Fibroblast of peridontal ligament (primary cell): Measurements from ENCODE around the gene DKKL1.

Experiments
- DNase-seq: peaks from one replicate; pipeline ENCODE4 v3.0.0-alpha.2; 2010; ENCODE audit errors: extremely low read depth

DKKL1 gene

DNA sequence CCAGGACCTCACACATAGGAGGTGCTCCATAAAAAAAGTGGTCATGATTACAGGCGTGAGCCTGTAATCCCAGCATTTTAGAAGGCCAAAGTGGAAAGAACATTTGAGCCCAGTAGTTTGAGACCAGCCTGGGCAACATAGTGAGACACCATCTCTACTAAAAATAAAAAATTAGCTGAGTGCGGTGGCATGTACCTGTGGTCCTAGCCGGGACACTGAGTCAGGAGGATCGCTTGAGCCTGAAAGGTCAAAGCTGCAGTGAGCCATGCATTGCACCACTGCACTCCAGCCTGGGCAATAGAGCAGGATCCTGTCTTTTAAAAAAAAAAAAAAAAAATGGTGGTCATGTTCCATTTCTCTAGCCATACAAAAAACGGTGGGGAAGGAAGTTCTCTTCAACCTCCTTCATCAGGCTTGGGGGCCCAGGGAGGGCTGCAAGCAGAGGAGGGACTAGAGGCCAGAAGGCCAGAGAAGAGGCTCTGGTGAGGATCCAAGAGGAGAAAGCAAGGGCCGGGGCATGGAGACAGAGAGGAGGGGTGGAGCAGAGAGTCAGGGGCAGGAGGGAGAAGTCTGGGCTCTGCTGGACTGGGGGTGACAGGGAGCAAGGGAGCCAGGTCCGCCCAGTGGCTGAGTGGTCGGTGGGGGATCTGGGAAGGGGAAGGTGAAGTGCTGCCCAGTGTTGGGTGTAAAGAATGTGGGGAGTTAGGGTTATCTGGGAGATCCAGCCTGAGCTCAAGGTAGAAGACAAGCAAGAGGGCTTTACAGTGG lies 33.2 kb downstream of the DKKL1 start:
- DNase-seq = no peak

DNA sequence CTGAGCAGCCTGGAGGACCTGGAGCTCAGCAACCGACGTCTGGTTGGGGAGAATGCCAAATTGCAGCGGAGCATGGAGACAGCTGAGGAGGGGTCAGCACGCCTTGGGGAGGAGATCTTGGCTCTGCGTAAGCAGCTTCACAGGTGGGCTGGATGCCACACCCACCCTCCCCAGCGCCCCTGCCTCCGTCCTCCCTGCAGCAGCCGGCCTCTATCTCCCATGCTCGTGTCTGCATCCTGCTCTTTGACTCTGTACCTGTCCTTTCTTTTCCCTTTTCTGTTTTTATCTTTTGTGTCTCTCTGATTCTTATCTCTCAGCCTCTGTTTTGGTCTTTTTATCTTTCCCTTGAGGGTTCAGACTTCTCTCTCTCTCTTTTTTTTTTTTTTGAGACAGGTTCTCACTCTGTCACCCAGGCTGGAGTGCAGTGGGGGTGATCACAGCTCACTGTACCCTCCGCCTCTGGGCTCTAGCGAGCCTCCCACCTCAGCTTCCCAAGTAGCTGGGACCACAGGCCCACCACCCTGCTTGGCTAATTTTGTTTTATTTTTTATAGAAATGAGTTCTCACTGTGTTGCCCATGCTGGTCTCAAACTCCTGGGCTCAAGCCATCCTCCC lies 34.4 kb downstream of the DKKL1 start:
- DNase-seq = no peak

GRCh38 chr19:49398931-49399330 lies 35.3 kb downstream of the DKKL1 start:
- no peak for DNase-seq

GRCh38 chr19:49400029-49400428 lies 36.4 kb downstream of the DKKL1 start:
- no peak for DNase-seq

DNA sequence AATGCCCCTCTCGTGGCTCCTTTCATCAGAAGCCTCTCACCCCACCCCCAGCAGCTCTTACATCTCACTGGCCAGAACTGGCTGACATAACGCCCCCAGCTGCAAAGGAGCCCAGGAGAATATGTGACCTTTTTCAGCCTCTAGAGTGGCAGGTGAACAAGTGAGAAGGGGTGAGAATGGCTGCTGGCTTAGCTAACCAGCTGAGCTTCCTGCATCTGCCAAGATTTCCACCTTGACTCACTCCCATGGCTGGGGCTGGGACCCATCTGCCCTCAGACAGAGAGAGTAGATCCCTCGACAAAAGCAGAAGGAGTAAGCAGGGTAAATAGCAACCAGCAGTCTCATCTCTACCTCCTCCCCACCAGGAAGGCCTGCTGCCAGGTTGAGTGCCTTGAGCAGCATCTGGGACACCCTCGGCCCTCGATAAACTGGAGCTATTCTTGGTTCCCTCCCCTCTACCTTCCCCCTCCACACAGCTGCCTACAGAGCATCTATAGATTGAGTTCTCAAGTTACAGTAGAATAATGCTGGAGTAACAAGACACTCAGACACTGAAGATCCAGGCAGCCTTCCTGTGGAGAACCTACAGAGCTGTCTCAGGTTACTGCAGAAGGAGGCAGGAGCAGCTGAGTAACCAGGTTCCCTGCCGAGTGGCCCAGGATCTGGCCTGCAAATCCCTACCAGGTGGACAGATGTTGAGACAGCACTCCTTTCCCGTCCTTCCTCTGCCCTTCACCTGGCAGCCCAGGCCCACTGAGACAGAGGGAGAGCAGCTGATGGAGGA lies 39.9 kb downstream of the DKKL1 start:
- no peak for DNase-seq

DNA sequence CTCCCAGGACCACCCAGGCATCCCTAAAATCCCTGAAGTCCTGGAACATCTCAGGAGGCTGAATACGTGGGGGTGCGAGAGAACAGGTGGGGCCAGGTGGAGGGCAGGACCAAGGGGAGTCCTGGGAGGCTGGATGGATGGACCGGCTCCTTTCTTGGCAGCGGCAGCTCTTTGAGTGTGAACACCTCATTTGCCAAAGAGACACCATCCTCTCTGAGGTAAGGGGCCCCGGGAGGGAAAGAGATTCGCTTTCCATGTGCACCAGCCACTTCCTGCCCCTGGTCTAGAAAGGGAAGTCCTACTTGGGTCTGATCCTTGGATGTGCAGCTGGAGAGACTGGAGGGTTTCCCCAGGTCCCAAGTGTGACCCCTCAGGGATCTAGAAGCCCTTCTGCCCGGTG lies 43.4 kb downstream of the DKKL1 start:
- DNase-seq = no peak

DNA sequence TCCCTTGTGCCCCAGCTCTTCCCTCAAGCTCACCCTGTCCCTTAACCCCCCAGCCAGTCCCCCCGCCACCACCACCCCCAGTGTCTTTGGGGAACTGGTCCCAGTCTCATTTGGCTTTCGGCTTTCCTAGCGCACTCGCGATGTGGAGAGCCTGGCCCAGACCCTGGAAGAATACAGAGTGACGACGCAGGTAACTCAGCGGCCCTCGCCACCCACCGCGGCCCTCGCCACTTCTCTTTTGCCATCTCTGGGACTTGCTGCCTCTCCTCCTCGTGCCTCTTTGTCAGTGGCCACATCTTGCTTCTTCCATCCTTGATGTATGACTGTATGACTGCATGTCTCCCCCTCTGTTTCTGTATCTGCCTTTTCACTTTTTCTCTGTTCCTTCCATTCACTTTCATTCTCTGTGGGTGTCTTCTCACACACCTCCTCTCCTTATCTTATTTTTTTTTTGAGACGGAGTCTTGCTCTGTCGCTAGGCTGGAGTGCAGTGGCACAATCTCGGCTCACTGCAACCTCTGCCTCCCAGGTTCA lies 43.9 kb downstream of the DKKL1 start:
- no peak for DNase-seq

- DNase-seq = no peak
These were observed 45.3 kb downstream of the DKKL1 start for GRCh38 chr19:49408816-49409440.

DNA sequence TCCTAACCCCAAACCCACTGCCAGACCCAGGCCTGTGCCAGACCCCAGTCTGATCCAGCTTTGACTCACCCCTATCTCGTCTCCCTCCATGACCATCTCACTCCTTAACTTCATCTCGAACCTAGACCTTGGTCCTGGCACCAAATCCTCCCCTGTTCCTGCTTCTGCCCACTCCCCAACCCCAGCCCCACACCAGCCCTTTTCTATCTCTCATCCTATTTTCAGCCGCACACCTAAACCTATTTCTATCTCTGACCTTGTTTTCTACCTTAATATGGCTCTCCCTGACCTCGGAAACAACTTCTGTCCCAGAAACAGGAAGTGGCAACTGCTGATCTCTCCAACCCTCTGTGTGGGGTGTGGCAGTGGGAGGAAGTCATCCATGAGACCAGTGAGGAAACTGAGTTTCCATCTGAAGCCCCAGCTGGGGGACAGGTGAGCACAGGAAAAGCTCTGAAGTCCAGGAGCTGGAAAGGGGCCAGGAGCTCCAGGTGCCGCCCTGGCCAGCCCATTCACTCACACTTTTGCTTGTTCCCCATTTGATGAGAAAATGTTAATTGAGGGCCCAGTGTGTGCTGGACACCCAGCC lies 45.9 kb downstream of the DKKL1 start:
- no peak for DNase-seq

GRCh38 chr19:49411681-49412326 lies 48.1 kb downstream of the DKKL1 start:
- DNase-seq = no peak

- peak; percentile 41 for DNase-seq
These were observed 49.7 kb downstream of the DKKL1 start for GRCh38 chr19:49413348-49413747.

- no peak for DNase-seq
These were observed 50.6 kb downstream of the DKKL1 start for GRCh38 chr19:49414256-49414655.

DNA sequence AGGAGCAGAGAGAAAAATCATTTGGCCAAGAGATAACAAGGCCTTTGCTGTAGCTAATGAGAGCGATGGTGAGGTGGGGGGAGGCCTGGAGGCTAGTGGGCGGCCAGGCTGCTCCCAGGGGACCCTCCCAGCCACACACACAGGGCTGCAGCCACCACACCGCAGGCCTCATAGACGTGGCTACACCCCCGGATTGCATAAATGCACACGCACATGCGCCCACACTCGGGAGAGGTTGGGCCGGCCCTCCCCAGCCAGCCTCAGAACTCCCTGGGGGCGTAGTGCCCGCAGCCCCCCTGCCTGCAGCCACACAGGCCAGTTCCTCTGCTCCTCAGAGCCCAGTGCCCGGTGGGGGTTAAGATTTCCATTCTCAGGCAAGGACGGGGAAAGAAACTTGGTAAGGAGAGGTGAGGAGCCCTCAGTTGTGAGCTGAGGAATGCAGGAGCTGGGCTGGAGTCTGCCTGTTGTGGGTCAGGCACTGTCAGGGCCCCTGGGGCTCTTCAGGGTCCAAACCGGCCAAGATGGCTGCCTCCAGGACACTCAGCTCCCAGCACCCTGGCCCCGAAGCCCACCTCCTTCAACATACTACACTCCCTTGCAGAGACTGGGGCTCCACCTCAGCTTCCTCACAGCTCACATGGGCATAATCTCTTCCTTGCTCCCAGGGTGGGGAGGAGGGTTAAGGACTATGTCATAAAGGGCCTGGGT lies 51.6 kb downstream of the DKKL1 start:
- peak; percentile 63 for DNase-seq

GRCh38 chr19:49415810-49416200 lies 52.1 kb downstream of the DKKL1 start:
- DNase-seq = no peak

DNA sequence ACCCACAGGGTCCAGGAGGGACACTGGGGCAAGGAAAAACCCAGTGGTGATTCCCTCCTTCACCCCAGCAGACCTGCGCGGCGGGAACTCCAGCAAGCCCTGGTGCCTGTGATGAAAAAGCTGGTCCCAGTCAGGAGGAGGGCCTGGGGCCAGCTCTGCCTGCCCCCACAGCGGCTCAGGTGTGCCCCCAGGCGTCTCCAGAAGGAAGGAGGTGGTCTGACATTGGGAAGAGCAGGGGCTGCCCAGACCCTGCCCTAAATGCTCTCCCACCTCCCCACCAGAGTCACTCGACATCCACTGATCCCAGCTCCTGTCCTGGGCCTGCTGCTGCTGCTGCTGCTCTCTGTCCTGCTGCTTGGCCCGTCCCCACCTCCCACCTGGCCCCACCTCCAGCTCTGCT lies 53.4 kb downstream of the DKKL1 start:
- no peak for DNase-seq

DNA sequence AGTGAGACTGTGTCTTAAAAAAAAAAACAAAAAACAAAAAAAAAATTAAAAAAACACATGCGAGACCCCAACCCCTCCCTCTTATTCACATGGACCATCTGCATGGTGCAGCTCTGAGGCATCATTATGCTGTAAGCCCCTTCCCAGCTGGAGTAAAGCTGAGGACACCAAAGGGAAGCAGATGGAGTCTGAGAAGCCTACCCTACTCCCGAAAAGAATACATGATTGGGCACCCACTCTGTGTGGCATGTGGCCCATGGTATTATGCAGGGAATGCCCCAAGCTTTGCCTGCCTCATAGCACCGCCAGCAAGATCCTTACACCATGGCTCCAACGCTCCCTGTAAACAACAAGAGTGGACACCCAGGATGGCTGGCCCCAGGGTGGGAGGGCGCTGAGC lies 54.8 kb downstream of the DKKL1 start:
- DNase-seq = no peak

GRCh38 chr19:49419173-49419572 lies 55.5 kb downstream of the DKKL1 start:
- no peak for DNase-seq

GRCh38 chr19:49420227-49420626 lies 56.5 kb downstream of the DKKL1 start:
- DNase-seq = no peak

GRCh38 chr19:49421039-49421877 lies 57.6 kb downstream of the DKKL1 start:
- DNase-seq = peak; percentile 40

GRCh38 chr19:49421878-49422202 lies 58.2 kb downstream of the DKKL1 start:
- no peak for DNase-seq
